Keratinocyte (primary cell): ENCODE data around the gene MYLK3. TPM values are rescaled to one million over a fixed set of nuclear protein-coding genes. Genes with fewer than 3 reads are reported as not detected.

Experiments
- DNase-seq: peaks from one replicate; pipeline ENCODE4 v3.0.0-alpha.2; 2011; ENCODE audit warnings: low read depth, missing footprints, low spot score
- FAIRE-seq: peaks from 2 replicates; lab custom pipeline; 2011; peaks lifted over from hg19 to GRCh38; lab: Jason Lieb, UNC
- H2AFZ ChIP-seq: 2 replicates; pipeline ENCODE4 v1.6.0; 2012; ENCODE audit warnings: low read length, control low read depth, inconsistent platforms; ENCODE audit not compliant: control insufficient read depth
- H3K27ac ChIP-seq: 2 replicates; pipeline ENCODE4 v1.5.1; 2011; ENCODE audit warnings: low read length; ENCODE audit not compliant: control insufficient read depth, insufficient read depth
- H3K27me3 ChIP-seq: 3 replicates; pipeline ENCODE4 v1.6.0; 2011; ENCODE audit warnings: low read length; ENCODE audit not compliant: control insufficient read depth, insufficient read depth; ENCODE audit errors: extremely low read depth
- H3K36me3 ChIP-seq, 2 experiments: 2 replicates in 1 of 2; 3 replicates in 1 of 2; pipeline ENCODE4 v1.5.1; 2011; ENCODE audit warnings: low read length in 2 of 2, mild to moderate bottlenecking in 1 of 2; ENCODE audit not compliant: control insufficient read depth in 2 of 2, insufficient read depth in 2 of 2; ENCODE audit errors: extremely low read depth in 1 of 2
- H3K4me1 ChIP-seq: 3 replicates; pipeline ENCODE4 v1.5.1; 2011; ENCODE audit warnings: low read length; ENCODE audit not compliant: control insufficient read depth, insufficient read depth; ENCODE audit errors: extremely low read depth
- H3K4me2 ChIP-seq: 3 replicates; pipeline ENCODE4 v1.6.0; 2011; ENCODE audit warnings: low read depth, low read length; ENCODE audit not compliant: control insufficient read depth, insufficient read depth; ENCODE audit errors: extremely low read depth
- H3K4me3 ChIP-seq, 3 experiments: fragments of 200-600 bp in 1 of 3; sonication (generic) in 1 of 3; 2 replicates in 2 of 3; 3 replicates in 1 of 3; pipeline ENCODE4 v1.5.1; 2011 to 2016; ENCODE audit warnings: low read length in 3 of 3, mild to moderate bottlenecking in 3 of 3, control low read depth in 2 of 3, inconsistent platforms in 1 of 3, low read depth in 1 of 3, mixed read lengths in 1 of 3, mixed run types in 1 of 3, moderate library complexity in 1 of 3; ENCODE audit not compliant: control insufficient read depth in 2 of 3, insufficient read depth in 2 of 3; ENCODE audit errors: extremely low read depth in 1 of 3
- H3K79me2 ChIP-seq: 2 replicates; pipeline ENCODE4 v1.6.0; 2012; ENCODE audit warnings: low read length; ENCODE audit not compliant: control insufficient read depth, insufficient read depth
- H3K9ac ChIP-seq: 3 replicates; pipeline ENCODE4 v1.6.0; 2011; ENCODE audit warnings: low read length; ENCODE audit not compliant: control insufficient read depth, insufficient read depth; ENCODE audit errors: extremely low read depth
- H3K9me1 ChIP-seq: 3 replicates; pipeline ENCODE4 v1.6.0; 2011; ENCODE audit warnings: low read length; ENCODE audit not compliant: control insufficient read depth, insufficient read depth; ENCODE audit errors: extremely low read depth
- H3K9me3 ChIP-seq: 2 replicates; pipeline ENCODE4 v1.5.1; 2012; ENCODE audit warnings: low read depth, low read length; ENCODE audit not compliant: control insufficient read depth
- H4K20me1 ChIP-seq: 3 replicates; pipeline ENCODE4 v1.6.0; 2011; ENCODE audit warnings: low read length; ENCODE audit not compliant: control insufficient read depth, insufficient read depth; ENCODE audit errors: extremely low read depth
- EZH2 ChIP-seq: IDR thresholded peaks from one replicate; pipeline ENCODE4 v1.6.1; 2012; ENCODE audit warnings: inconsistent platforms, mild to moderate bottlenecking, low read length, moderate library complexity
- dilution Hi-C: fragments of 300-500 bp; cut with MboI; formaldehyde crosslinking; loops from one replicate; pipeline ENCODE4 v1.7.0; 2020; ENCODE audit warnings: low sequenced_read_pairs; ENCODE audit not compliant: extremely low pct_ligation_motif_present
- polyA plus RNA-seq, 5 experiments: library from polyadenylated mRNA; depleted of rRNA in 3 of 5; stranded (reverse) in 3 of 5; stranded (forward) in 1 of 5; unstranded in 1 of 5; fragments of >200 nt; gene quantifications; 1 replicate in 1 of 5; 2 replicates in 3 of 5; 3 replicates in 1 of 5; pipeline versions ENCODE4 v1.2.1 to v1.2.3, GENCODE V29; 2011 to 2012; ENCODE audit warnings: missing spikeins in 2 of 5, low read depth in 1 of 5, low replicate concordance in 1 of 5
- TF ChIP-seq, protein P1 (sequence below), 3 experiments: IDR thresholded peaks in 1 of 3; conservative IDR thresholded peaks in 1 of 3; optimal IDR thresholded peaks in 1 of 3; 2 replicates in 2 of 3; 3 replicates in 1 of 3; pipeline versions ENCODE3 to v1.5.1; 2011; ENCODE audit warnings: low read length in 3 of 3, mild to moderate bottlenecking in 3 of 3, moderate library complexity in 2 of 3, control low read depth in 1 of 3, inconsistent platforms in 1 of 3; ENCODE audit not compliant: insufficient read depth in 2 of 3; ENCODE audit errors: extremely low read depth in 1 of 3

Gene MYLK3
- polyA plus RNA-seq, 1 donor (not counting 4 experiments of a cell fraction or from before 2014, with no cell fraction given): 0.03 TPM

GRCh38 chr16:46737621-46738214 is 10.4 kb downstream of the MYLK3 start:
- dilution Hi-C loops: loop anchor here (5.0 kb wide), 1 partner anchor 55 kb away; no protein-coding TSS in a partner anchor
- no peaks in the 10 kb centered on the region for H3K27me3 ChIP-seq
- no peak overlapping the region for H3K9ac ChIP-seq
- FAIRE-seq: no peak
- no peaks in the 10 kb centered on the region for H3K4me1 ChIP-seq
- no peak overlapping the region for H3K27ac ChIP-seq
- H3K79me2 ChIP-seq: no peaks in the 10 kb centered on the region
- H3K9me1 ChIP-seq: no peaks in the 10 kb centered on the region
- H3K36me3 ChIP-seq: no peaks in the 10 kb centered on the region
- H4K20me1 ChIP-seq: no peaks in the 10 kb centered on the region
- no peak for TF ChIP-seq EZH2
- TF ChIP-seq, protein P1, sequence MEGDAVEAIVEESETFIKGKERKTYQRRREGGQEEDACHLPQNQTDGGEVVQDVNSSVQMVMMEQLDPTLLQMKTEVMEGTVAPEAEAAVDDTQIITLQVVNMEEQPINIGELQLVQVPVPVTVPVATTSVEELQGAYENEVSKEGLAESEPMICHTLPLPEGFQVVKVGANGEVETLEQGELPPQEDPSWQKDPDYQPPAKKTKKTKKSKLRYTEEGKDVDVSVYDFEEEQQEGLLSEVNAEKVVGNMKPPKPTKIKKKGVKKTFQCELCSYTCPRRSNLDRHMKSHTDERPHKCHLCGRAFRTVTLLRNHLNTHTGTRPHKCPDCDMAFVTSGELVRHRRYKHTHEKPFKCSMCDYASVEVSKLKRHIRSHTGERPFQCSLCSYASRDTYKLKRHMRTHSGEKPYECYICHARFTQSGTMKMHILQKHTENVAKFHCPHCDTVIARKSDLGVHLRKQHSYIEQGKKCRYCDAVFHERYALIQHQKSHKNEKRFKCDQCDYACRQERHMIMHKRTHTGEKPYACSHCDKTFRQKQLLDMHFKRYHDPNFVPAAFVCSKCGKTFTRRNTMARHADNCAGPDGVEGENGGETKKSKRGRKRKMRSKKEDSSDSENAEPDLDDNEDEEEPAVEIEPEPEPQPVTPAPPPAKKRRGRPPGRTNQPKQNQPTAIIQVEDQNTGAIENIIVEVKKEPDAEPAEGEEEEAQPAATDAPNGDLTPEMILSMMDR (optimal IDR thresholded peaks at IDR 0.05 in 1 of 3, IDR thresholded peaks at IDR 0.05 in 1 of 3, conservative IDR thresholded peaks at IDR 0.05 in 1 of 3; ENCODE audit: extremely low read depth in 1 of 3, insufficient read depth in 2 of 3, low read length in 3 of 3): no peak
- no peak for DNase-seq
- H2AFZ ChIP-seq: no peak overlapping the region
- no peak overlapping the region for H3K4me2 ChIP-seq
- H3K9me3 ChIP-seq: no peaks in the 10 kb centered on the region
- H3K4me3 ChIP-seq: no peak overlapping the region

GRCh38 chr16:46736695-46737094 is 11.4 kb downstream of the MYLK3 start:
- H3K79me2 ChIP-seq: no peaks in the 10 kb centered on the region
- H3K4me2 ChIP-seq: no peak overlapping the region
- no peak overlapping the region for H2AFZ ChIP-seq
- DNase-seq: no peak
- H3K4me1 ChIP-seq: no peaks in the 10 kb centered on the region
- no peaks in the 10 kb centered on the region for H3K9me3 ChIP-seq
- TF ChIP-seq, protein P1 (optimal IDR thresholded peaks at IDR 0.05 in 1 of 3, IDR thresholded peaks at IDR 0.05 in 1 of 3, conservative IDR thresholded peaks at IDR 0.05 in 1 of 3; ENCODE audit: extremely low read depth in 1 of 3, insufficient read depth in 2 of 3, low read length in 3 of 3): no peak
- no peak for TF ChIP-seq EZH2
- H3K4me3 ChIP-seq: no peak overlapping the region
- no peak overlapping the region for H3K9ac ChIP-seq
- no peaks in the 10 kb centered on the region for H3K36me3 ChIP-seq
- H3K9me1 ChIP-seq: no peaks in the 10 kb centered on the region
- no peaks in the 10 kb centered on the region for H3K27me3 ChIP-seq
- no peaks in the 10 kb centered on the region for H4K20me1 ChIP-seq
- no peak for FAIRE-seq
- no peak overlapping the region for H3K27ac ChIP-seq
- dilution Hi-C loops: loop anchor here (5.0 kb wide), 1 partner anchor 56 kb away; no protein-coding TSS in a partner anchor
